H1 (cell line): ENCODE data around the gene DEFB128. TPM values are rescaled to one million over a fixed set of nuclear protein-coding genes. Genes with fewer than 3 reads are reported as not detected.

Experiments
- CTCF ChIA-PET: fragments of 300-600 bp; sonication (Branson Sonifier 250); formaldehyde crosslinking; loops from one replicate; lab custom pipeline; 2021; ENCODE audit not compliant: partially characterized antibody; lab: Charles Lee
- POLR2A ChIA-PET: fragments of 300-600 bp; sonication (Branson Sonifier 250); formaldehyde crosslinking; loops from one replicate; lab custom pipeline; 2021; ENCODE audit warnings: inconsistent platforms; ENCODE audit not compliant: partially characterized antibody; lab: Charles Lee
- DNase-seq, 2 experiments: peaks; one replicate each; pipeline versions ENCODE4 v3.0.0 to v3.0.0-alpha.2; 2010 to 2022; ENCODE audit warnings: low spot score in 2 of 2, low read depth in 1 of 2, mixed read lengths in 1 of 2
- FAIRE-seq: peaks from 2 replicates; lab custom pipeline; 2011; peaks lifted over from hg19 to GRCh38; lab: Jason Lieb, UNC
- H2AFZ ChIP-seq: 2 replicates; pipeline ENCODE4 v1.8.1; 2012; ENCODE audit warnings: low read length, inconsistent platforms
- H2AK5ac ChIP-seq: 2 replicates; pipeline ENCODE4 v1.6.1; 2013; ENCODE audit warnings: low read depth, low read length
- H2BK120ac ChIP-seq: replicated peaks from 2 replicates; pipeline ENCODE3; 2013; ENCODE audit warnings: low read depth, low read length, inconsistent platforms
- H2BK12ac ChIP-seq: 2 replicates; pipeline ENCODE4 v1.6.1; 2013; ENCODE audit warnings: low read depth, low read length
- H2BK15ac ChIP-seq: 2 replicates; pipeline ENCODE4 v1.6.1; 2013; ENCODE audit warnings: low read length
- H2BK20ac ChIP-seq: 2 replicates; pipeline ENCODE4 v1.6.1; 2013; ENCODE audit warnings: low read length
- H2BK5ac ChIP-seq: 2 replicates; pipeline ENCODE4 v1.6.1; 2013; ENCODE audit warnings: low read depth, low read length
- H3K14ac ChIP-seq: 2 replicates; pipeline ENCODE4 v1.6.1; 2013; ENCODE audit warnings: inconsistent platforms; ENCODE audit not compliant: insufficient read length
- H3K18ac ChIP-seq: 2 replicates; pipeline ENCODE4 v1.6.1; 2013; ENCODE audit warnings: low read length; ENCODE audit errors: extremely low read depth
- H3K23ac ChIP-seq: 2 replicates; pipeline ENCODE4 v1.6.1; 2013; ENCODE audit warnings: inconsistent platforms; ENCODE audit not compliant: insufficient read length
- H3K23me2 ChIP-seq: 2 replicates; pipeline ENCODE4 v1.6.1; 2013; ENCODE audit warnings: low read depth, low read length
- H3K27ac ChIP-seq: 2 replicates; pipeline ENCODE4 v1.6.1; 2011; ENCODE audit warnings: low read depth, low read length, inconsistent platforms
- H3K27me3 ChIP-seq, 4 experiments: replicated peaks in 1 of 4; 1 replicate in 1 of 4; 2 replicates in 3 of 4; pipeline versions ENCODE4 v1.6.1 to v1.8.1; 2011 to 2013; ENCODE audit warnings: low read length in 3 of 4, mild to moderate bottlenecking in 3 of 4, inconsistent platforms in 2 of 4, mixed read lengths in 2 of 4, moderate library complexity in 1 of 4; ENCODE audit not compliant: control insufficient read depth in 3 of 4, insufficient read depth in 3 of 4; ENCODE audit errors: extremely low read depth in 1 of 4
- H3K36me3 ChIP-seq, 4 experiments: 2 replicates each; pipeline versions ENCODE4 v1.6.1 to v1.8.1; 2011 to 2013; ENCODE audit warnings: mild to moderate bottlenecking in 4 of 4, low read length in 3 of 4, moderate library complexity in 2 of 4, control low read depth in 1 of 4, inconsistent platforms in 1 of 4; ENCODE audit not compliant: insufficient read depth in 4 of 4, control insufficient read depth in 2 of 4
- H3K4ac ChIP-seq: replicated peaks from 2 replicates; pipeline ENCODE3; 2013; ENCODE audit warnings: low read length, low read depth, mixed read lengths, inconsistent platforms; ENCODE audit not compliant: insufficient read length
- H3K4me1 ChIP-seq, 4 experiments: replicated peaks in 1 of 4; 1 replicate in 1 of 4; 2 replicates in 3 of 4; pipeline versions ENCODE4 v1.6.1 to v1.8.1; 2011 to 2013; ENCODE audit warnings: low read length in 3 of 4, inconsistent platforms in 2 of 4, mixed read lengths in 1 of 4; ENCODE audit not compliant: insufficient read depth in 4 of 4, control insufficient read depth in 3 of 4
- H3K4me2 ChIP-seq, 2 experiments: 2 replicates each; pipeline versions ENCODE4 v1.6.1 to v1.8.1; 2011 to 2013; ENCODE audit warnings: low read depth in 2 of 2, low read length in 2 of 2, control low read depth in 1 of 2, inconsistent platforms in 1 of 2, mild to moderate bottlenecking in 1 of 2; ENCODE audit not compliant: insufficient read depth in 1 of 2
- H3K4me3 ChIP-seq, 4 experiments: fragments of 200-600, 300-600 bp in 1 of 4; sonication (generic), shearing (Covaris generic), sonication (Bioruptor Twin) in 1 of 4; 2 replicates each; pipeline versions ENCODE4 v1.5.1 to v1.8.1; 2011 to 2016; ENCODE audit warnings: low read length in 4 of 4, low read depth in 3 of 4, control low read depth in 2 of 4, inconsistent platforms in 2 of 4, mild to moderate bottlenecking in 2 of 4, mixed read lengths in 1 of 4, moderate library complexity in 1 of 4; ENCODE audit not compliant: insufficient read depth in 2 of 4; ENCODE audit errors: extremely low read depth in 1 of 4
- H3K56ac ChIP-seq: replicated peaks from 2 replicates; pipeline ENCODE3; 2013; ENCODE audit warnings: low read depth, mild to moderate bottlenecking, mixed read lengths, low read length, inconsistent platforms; ENCODE audit not compliant: insufficient read length
- H3K79me1 ChIP-seq: 2 replicates; pipeline ENCODE4 v1.6.1; 2013; ENCODE audit warnings: low read depth, low read length, control low read depth
- H3K79me2 ChIP-seq, 2 experiments: 2 replicates each; pipeline versions ENCODE4 v1.6.1 to v1.8.1; 2012 to 2013; ENCODE audit warnings: low read length in 2 of 2, mild to moderate bottlenecking in 2 of 2, inconsistent platforms in 1 of 2; ENCODE audit not compliant: insufficient read depth in 2 of 2, control insufficient read depth in 1 of 2
- H3K9ac ChIP-seq, 4 experiments: replicated peaks in 1 of 4; 1 replicate in 1 of 4; 2 replicates in 3 of 4; pipeline versions ENCODE4 v1.6.1 to v1.8.1; 2011 to 2013; ENCODE audit warnings: low read depth in 3 of 4, low read length in 3 of 4, control low read depth in 2 of 4, mild to moderate bottlenecking in 2 of 4, moderate library complexity in 2 of 4, inconsistent platforms in 1 of 4; ENCODE audit errors: extremely low read depth in 1 of 4
- H3K9me3 ChIP-seq, 2 experiments: 2 replicates each; pipeline versions ENCODE4 v1.6.1 to v1.8.1; 2012 to 2013; ENCODE audit warnings: mild to moderate bottlenecking in 2 of 2, moderate library complexity in 2 of 2, control low read depth in 1 of 2, inconsistent platforms in 1 of 2, low read depth in 1 of 2, low read length in 1 of 2, mixed read lengths in 1 of 2; ENCODE audit not compliant: insufficient read depth in 2 of 2
- H4K20me1 ChIP-seq, 2 experiments: replicated peaks in 1 of 2; 2 replicates each; pipeline versions ENCODE3 to v1.8.1; 2011 to 2013; ENCODE audit warnings: inconsistent platforms in 2 of 2, low read length in 2 of 2, mild to moderate bottlenecking in 1 of 2; ENCODE audit not compliant: insufficient read depth in 2 of 2, control insufficient read depth in 1 of 2
- H4K5ac ChIP-seq: 2 replicates; pipeline ENCODE4 v1.6.1; 2013; ENCODE audit warnings: low read length, low read depth, mixed read lengths, inconsistent platforms; ENCODE audit not compliant: insufficient read length
- H4K8ac ChIP-seq: 2 replicates; pipeline ENCODE4 v1.8.0; 2013; ENCODE audit warnings: mild to moderate bottlenecking, moderate library complexity, low read length, inconsistent platforms; ENCODE audit not compliant: insufficient read depth; ENCODE audit errors: extremely low read depth
- H4K91ac ChIP-seq: replicated peaks from 2 replicates; pipeline ENCODE3; 2013; ENCODE audit warnings: low read length, mixed read lengths, inconsistent platforms; ENCODE audit not compliant: insufficient read length
- ASH2L ChIP-seq: fragments of 200-600, 300-600 bp; sonication (generic); IDR thresholded peaks from one replicate; pipeline ENCODE4 v1.7.1; 2017; ENCODE audit warnings: low read length
- BCL11A ChIP-seq, 2 experiments: IDR thresholded peaks; one replicate each; pipeline ENCODE4 v1.6.1; 2011; ENCODE audit warnings: low read depth in 2 of 2, low read length in 2 of 2, mild to moderate bottlenecking in 2 of 2
- CEBPB ChIP-seq: IDR thresholded peaks from 2 replicates; pipeline ENCODE4 v1.6.1; 2012; ENCODE audit warnings: low read depth, low read length
- CHD1 ChIP-seq: IDR thresholded peaks from 2 replicates; pipeline ENCODE4 v1.6.1; 2012; ENCODE audit warnings: low read depth, low read length, improper control_type of control experiment
- EP300 ChIP-seq, 2 experiments: IDR thresholded peaks; 1 replicate in 1 of 2; 2 replicates in 1 of 2; pipeline ENCODE4 v1.6.1; 2011 to 2012; ENCODE audit warnings: low read depth in 2 of 2, low read length in 2 of 2, mild to moderate bottlenecking in 2 of 2, borderline replicate concordance in 1 of 2, inconsistent platforms in 1 of 2, moderate library complexity in 1 of 2
- JUN ChIP-seq: IDR thresholded peaks from 2 replicates; pipeline ENCODE4 v1.6.1; 2011; ENCODE audit warnings: low read depth, mild to moderate bottlenecking, improper control_type of control experiment, low read length
- KDM1A ChIP-seq: fragments of 200-600, 300-600 bp; sonication (generic); IDR thresholded peaks from 2 replicates; pipeline ENCODE4 v1.7.1; 2016; ENCODE audit warnings: mild to moderate bottlenecking, low read length, borderline replicate concordance
- KDM5A ChIP-seq: fragments of 200-600 bp; IDR thresholded peaks from 2 replicates; pipeline ENCODE4 v1.7.1; 2012; ENCODE audit warnings: mild to moderate bottlenecking, low read length, inconsistent platforms, mixed read lengths
- NRF1 ChIP-seq: IDR thresholded peaks from 2 replicates; pipeline ENCODE4 v1.6.1; 2011; ENCODE audit warnings: mild to moderate bottlenecking, low read depth, low read length, improper control_type of control experiment
- TBP ChIP-seq: IDR thresholded peaks from 2 replicates; pipeline ENCODE4 v1.6.1; 2011; ENCODE audit warnings: low read depth, low read length, improper control_type of control experiment
- WGBS, 2 experiments: shearing (Covaris generic) in 1 of 2; methylation state at CpG; one replicate each; pipeline versions ENCODE4 v1.1.6 to v1.1.7; 2013 to 2015; ENCODE audit warnings: low lambda C conversion rate in 2 of 2, mixed read lengths in 2 of 2, inconsistent platforms in 1 of 2, low coverage in 1 of 2, missing lambda C conversion rate in 1 of 2; ENCODE audit not compliant: insufficient replicate concordance in 2 of 2, insufficient coverage in 1 of 2, insufficient read length in 1 of 2; ENCODE audit errors: extremely low coverage in 1 of 2, missing lambda C conversion rate in 1 of 2; 5-methylcytosine and 5-hydroxymethylcytosine counted together
- polyA plus RNA-seq, 7 experiments: library from polyadenylated mRNA; depleted of rRNA in 3 of 7; stranded (reverse) in 5 of 7; unstranded in 2 of 7; fragments of >200 nt in 5 of 7; fragments of 200-250 nt in 2 of 7; gene quantifications; 1 replicate in 5 of 7; 2 replicates in 1 of 7; 4 replicates in 1 of 7; pipeline versions ENCODE4 v1.2.1 to v1.2.3, GENCODE V29; 2011 to 2013; ENCODE audit warnings: missing spikeins in 2 of 7, mixed read lengths in 2 of 7
- total RNA-seq: library from RNA; stranded (reverse); fragmentation: NEBNext Ultra II Directional; extraction: Animal tissue kit (Norgen Biotek cat#: 25700); gene quantifications from 2 replicates; pipeline ENCODE4 v1.2.1, GENCODE V29; 2021
- TF ChIP-seq, protein P1 (sequence below), 3 experiments: IDR thresholded peaks; 1 replicate in 2 of 3; 2 replicates in 1 of 3; pipeline versions ENCODE4 v1.5.1 to v1.6.1; 2011; ENCODE audit warnings: low read length in 3 of 3, mild to moderate bottlenecking in 3 of 3, inconsistent platforms in 2 of 3, low read depth in 1 of 3, moderate library complexity in 1 of 3; ENCODE audit not compliant: insufficient read depth in 1 of 3; ENCODE audit errors: control extremely low read depth in 1 of 3
- TF ChIP-seq, protein P2 (sequence below): IDR thresholded peaks from 2 replicates; pipeline ENCODE4 v1.6.1; 2011; ENCODE audit warnings: low read depth, mild to moderate bottlenecking, low read length; ENCODE audit not compliant: insufficient read depth

Gene DEFB128
- total and polyA plus RNA-seq, 2 of the 8 experiments (the other 6 are each of a cell fraction or from before 2014, with no cell fraction given) = not detected

DNA sequence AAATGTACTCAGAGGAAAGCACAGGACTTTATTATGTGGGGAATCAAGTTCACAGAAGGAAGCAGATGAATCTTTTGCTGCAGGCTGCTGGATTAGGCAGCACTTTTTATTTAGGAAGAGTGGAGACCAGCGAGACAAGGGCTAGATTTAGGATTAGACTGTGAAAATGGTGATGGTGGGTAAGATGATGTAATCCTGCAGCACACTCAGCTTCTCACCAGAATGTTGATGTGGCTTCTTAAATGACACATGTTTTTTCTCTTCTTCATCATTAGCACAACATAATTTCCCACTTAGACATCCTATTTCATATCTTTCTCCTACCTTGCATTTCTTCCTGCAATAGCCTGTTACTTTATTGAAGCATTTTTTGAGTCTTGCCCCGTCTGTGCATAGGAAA lies 1.8 kb downstream of the DEFB128 start:
- no peak overlapping the region for H2BK20ac ChIP-seq
- H3K4me3 ChIP-seq = no peak overlapping the region
- FAIRE-seq (no peak), DNase-seq (no peak)
- ChIA-PET CTCF (no interaction called here), POLR2A (no interaction called here)
- H3K4me1 ChIP-seq = no peaks in the 10 kb centered on the region
- no peaks in the 10 kb centered on the region for H3K79me2 ChIP-seq
- no peaks in the 10 kb centered on the region for H3K27me3 ChIP-seq
- H3K4me2 ChIP-seq = no peak overlapping the region
- no peak overlapping the region for H2BK5ac ChIP-seq
- H4K91ac ChIP-seq = no peak overlapping the region
- no peak overlapping the region for H3K23ac ChIP-seq
- no peak overlapping the region for H3K18ac ChIP-seq
- H3K36me3 ChIP-seq = no peaks in the 10 kb centered on the region
- TF ChIP-seq BCL11A (IDR thresholded peaks at IDR 0.05; ENCODE audit: low read depth in 2 of 2, low read length in 2 of 2) = no peak
- no peak for TF ChIP-seq CEBPB
- TF ChIP-seq CHD1 = no peak
- no peak for TF ChIP-seq ASH2L
- no peak for TF ChIP-seq TBP
- no peak for TF ChIP-seq KDM1A
- no peak for TF ChIP-seq EP300 (IDR thresholded peaks at IDR 0.05; ENCODE audit: borderline replicate concordance in 1 of 2, low read depth in 2 of 2, low read length in 2 of 2)
- TF ChIP-seq, protein P1, sequence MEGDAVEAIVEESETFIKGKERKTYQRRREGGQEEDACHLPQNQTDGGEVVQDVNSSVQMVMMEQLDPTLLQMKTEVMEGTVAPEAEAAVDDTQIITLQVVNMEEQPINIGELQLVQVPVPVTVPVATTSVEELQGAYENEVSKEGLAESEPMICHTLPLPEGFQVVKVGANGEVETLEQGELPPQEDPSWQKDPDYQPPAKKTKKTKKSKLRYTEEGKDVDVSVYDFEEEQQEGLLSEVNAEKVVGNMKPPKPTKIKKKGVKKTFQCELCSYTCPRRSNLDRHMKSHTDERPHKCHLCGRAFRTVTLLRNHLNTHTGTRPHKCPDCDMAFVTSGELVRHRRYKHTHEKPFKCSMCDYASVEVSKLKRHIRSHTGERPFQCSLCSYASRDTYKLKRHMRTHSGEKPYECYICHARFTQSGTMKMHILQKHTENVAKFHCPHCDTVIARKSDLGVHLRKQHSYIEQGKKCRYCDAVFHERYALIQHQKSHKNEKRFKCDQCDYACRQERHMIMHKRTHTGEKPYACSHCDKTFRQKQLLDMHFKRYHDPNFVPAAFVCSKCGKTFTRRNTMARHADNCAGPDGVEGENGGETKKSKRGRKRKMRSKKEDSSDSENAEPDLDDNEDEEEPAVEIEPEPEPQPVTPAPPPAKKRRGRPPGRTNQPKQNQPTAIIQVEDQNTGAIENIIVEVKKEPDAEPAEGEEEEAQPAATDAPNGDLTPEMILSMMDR (IDR thresholded peaks at IDR 0.05; ENCODE audit: control extremely low read depth in 1 of 3, insufficient read depth in 1 of 3, low read depth in 1 of 3, low read length in 3 of 3) = no peak
- TF ChIP-seq, protein P2, sequence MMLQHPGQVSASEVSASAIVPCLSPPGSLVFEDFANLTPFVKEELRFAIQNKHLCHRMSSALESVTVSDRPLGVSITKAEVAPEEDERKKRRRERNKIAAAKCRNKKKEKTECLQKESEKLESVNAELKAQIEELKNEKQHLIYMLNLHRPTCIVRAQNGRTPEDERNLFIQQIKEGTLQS = no peak
- TF ChIP-seq JUN = no peak
- no peak for TF ChIP-seq NRF1
- no peak for TF ChIP-seq KDM5A
- WGBS, 2 experiments = 62% methylated on average over 2 of the region's 2 CpGs; no CpG with 5 or more reads in 1 of the 2 experiments
- H3K9ac ChIP-seq = no peak overlapping the region
- H2AFZ ChIP-seq = no peak overlapping the region
- no peak overlapping the region for H3K14ac ChIP-seq
- H2BK12ac ChIP-seq = no peak overlapping the region
- peaks cover 40 to 46% of the 10 kb centered on the region in 2 experiments; a peak in 3 of 4 replicates for H3K9me3 ChIP-seq
- H3K56ac ChIP-seq = no peak overlapping the region
- H4K20me1 ChIP-seq = no peaks in the 10 kb centered on the region
- no peak overlapping the region for H2AK5ac ChIP-seq
- H2BK15ac ChIP-seq = no peak overlapping the region
- H3K79me1 ChIP-seq = no peaks in the 10 kb centered on the region
- no peak overlapping the region for H4K5ac ChIP-seq
- H3K4ac ChIP-seq = no peak overlapping the region
- no peaks in the 10 kb centered on the region for H3K23me2 ChIP-seq
- no peak overlapping the region for H3K27ac ChIP-seq
- no peak overlapping the region for H2BK120ac ChIP-seq
- no peak overlapping the region for H4K8ac ChIP-seq
